ENCODE data around the gene CDCA5.

CDCA5 gene

GRCh38 chr11:65121865-65122696 is 38.2 kb upstream of the CDCA5 start, which contains the start of the genes FAU and MRPL49:
TSS of gene FAU (minus strand) at chr11:65122134. CDS start at chr11:65121813, 321 bp downstream.
TSS of gene MRPL49 (plus strand) at chr11:65122321. CDS start at chr11:65122347, 26 bp downstream.
- peak within 1 kb of the TSS; percentile 92 for H3K4me3 ChIP-seq (ENCODE audit: low read length, poor library complexity, severe bottlenecking)
- no peaks in the 10 kb centered on the region for H3K27me3 ChIP-seq (ENCODE audit: insufficient read depth, low read length, poor library complexity, severe bottlenecking)
- H3K9me3 ChIP-seq (ENCODE audit: insufficient read depth, low read depth, low read length) = no peaks in the 10 kb centered on the region
- peak within 1 kb of the TSS; percentile 82 for H2AFZ ChIP-seq (ENCODE audit: low read length)
- peaks cover 65% of the 10 kb centered on the region for H3K79me2 ChIP-seq (ENCODE audit: insufficient read depth, low read length)
- peak within 1 kb of the TSS; percentile 99 for H3K4me2 ChIP-seq (ENCODE audit: low read depth, low read length, poor library complexity, severe bottlenecking)
- TF ChIP-seq EZH2phosphoT487 (IDR thresholded peaks at IDR 0.05; ENCODE audit: borderline replicate concordance) = no peak
- no peak for TF ChIP-seq CTCF (conservative IDR thresholded peaks at IDR 0.05; ENCODE audit: low read length)
- no peaks in the 10 kb centered on the region for H3K9me2 ChIP-seq (replicated peaks; ENCODE audit: low read depth, low read length)
- H4K20me1 ChIP-seq (ENCODE audit: insufficient read depth, low read length, poor library complexity, severe bottlenecking) = peaks cover 24% of the 10 kb centered on the region
- H3K4me1 ChIP-seq (ENCODE audit: insufficient read depth, low read length, poor library complexity, severe bottlenecking) = peaks cover 24% of the 10 kb centered on the region
- H3K36me3 ChIP-seq (ENCODE audit: insufficient read depth, low read length) = peaks cover 32% of the 10 kb centered on the region; the same call in 1 of the 2 replicates
- H3F3A ChIP-seq (ENCODE audit: low read depth) = peaks cover 4% of the 10 kb centered on the region
- H3K9ac ChIP-seq (ENCODE audit: low read depth, low read length, poor library complexity, severe bottlenecking) = peak within 1 kb of the TSS; percentile 96

- no peak overlapping the region for H2AFZ ChIP-seq (ENCODE audit: low read length)
- peaks cover 26% of the 10 kb centered on the region; the same call in 1 of the 2 replicates for H3K36me3 ChIP-seq (ENCODE audit: insufficient read depth, low read length)
- peaks cover 4% of the 10 kb centered on the region for H3F3A ChIP-seq (ENCODE audit: low read depth)
- no peaks in the 10 kb centered on the region for H3K9me3 ChIP-seq (ENCODE audit: insufficient read depth, low read depth, low read length)
- no peak for TF ChIP-seq EZH2phosphoT487 (IDR thresholded peaks at IDR 0.05; ENCODE audit: borderline replicate concordance)
- TF ChIP-seq CTCF (conservative IDR thresholded peaks at IDR 0.05; ENCODE audit: low read length) = no peak
- H3K9ac ChIP-seq (ENCODE audit: low read depth, low read length, poor library complexity, severe bottlenecking) = peak overlapping the region; percentile 96
- no peaks in the 10 kb centered on the region for H3K9me2 ChIP-seq (replicated peaks; ENCODE audit: low read depth, low read length)
- peaks cover 24% of the 10 kb centered on the region for H4K20me1 ChIP-seq (ENCODE audit: insufficient read depth, low read length, poor library complexity, severe bottlenecking)
- peaks cover 71% of the 10 kb centered on the region for H3K79me2 ChIP-seq (ENCODE audit: insufficient read depth, low read length)
- H3K4me3 ChIP-seq (ENCODE audit: low read length, poor library complexity, severe bottlenecking) = peak overlapping the region; percentile 92
- no peaks in the 10 kb centered on the region for H3K27me3 ChIP-seq (ENCODE audit: insufficient read depth, low read length, poor library complexity, severe bottlenecking)
- H3K4me1 ChIP-seq (ENCODE audit: insufficient read depth, low read length, poor library complexity, severe bottlenecking) = peaks cover 30% of the 10 kb centered on the region
- H3K4me2 ChIP-seq (ENCODE audit: low read depth, low read length, poor library complexity, severe bottlenecking) = peak overlapping the region; percentile 99
These were observed 37.6 kb upstream of the CDCA5 start for GRCh38 chr11:65121447-65121864.

- Histone ChIP-seq H3K36me3 (ENCODE audit: insufficient read depth, low read length) (peaks cover 21% of the 10 kb centered on the region; the same call in 1 of the 2 replicates), H3F3A (ENCODE audit: low read depth) (peaks cover 4% of the 10 kb centered on the region)
These were observed 37.0 kb upstream of the CDCA5 start for GRCh38 chr11:65120831-65121230.

More at GRCh38 chr11:65120831-65121230, 37.0 kb upstream of the CDCA5 start:
- peaks cover 32% of the 10 kb centered on the region for H3K4me1 ChIP-seq (ENCODE audit: insufficient read depth, low read length, poor library complexity, severe bottlenecking)
- no peaks in the 10 kb centered on the region for H3K27me3 ChIP-seq (ENCODE audit: insufficient read depth, low read length, poor library complexity, severe bottlenecking)
- H3K4me3 ChIP-seq (ENCODE audit: low read length, poor library complexity, severe bottlenecking) = peak overlapping the region; percentile 92
- TF ChIP-seq CTCF (conservative IDR thresholded peaks at IDR 0.05; ENCODE audit: low read length) (no peak), EZH2phosphoT487 (IDR thresholded peaks at IDR 0.05; ENCODE audit: borderline replicate concordance) (no peak)
- H3K79me2 ChIP-seq (ENCODE audit: insufficient read depth, low read length) = peaks cover 77% of the 10 kb centered on the region
- H2AFZ ChIP-seq (ENCODE audit: low read length) = no peak overlapping the region
- H3K9me2 ChIP-seq (replicated peaks; ENCODE audit: low read depth, low read length) = no peaks in the 10 kb centered on the region
- H3K4me2 ChIP-seq (ENCODE audit: low read depth, low read length, poor library complexity, severe bottlenecking) = peak overlapping the region; percentile 99
- peaks cover 24% of the 10 kb centered on the region for H4K20me1 ChIP-seq (ENCODE audit: insufficient read depth, low read length, poor library complexity, severe bottlenecking)
- H3K9ac ChIP-seq (ENCODE audit: low read depth, low read length, poor library complexity, severe bottlenecking) = peak overlapping the region; percentile 96
- H3K9me3 ChIP-seq (ENCODE audit: insufficient read depth, low read depth, low read length) = no peaks in the 10 kb centered on the region

Measured in Loucy (cell line).